Upper lobe of right lung (tissue), 1 donor: ENCODE results near the gene CYFIP1. TPM values are rescaled to one million over a fixed set of nuclear protein-coding genes. Genes with fewer than 3 reads are reported as not detected.

Source experiments
- ATAC-seq: fragments of 200-7000 bp; cut with Tn5 transposase; one replicate; pipeline ENCODE4 v1.9.1; 2020; ENCODE audit warnings: mild to moderate bottlenecking, moderate library complexity
- DNase-seq: peaks from one replicate; pipeline ENCODE4 v3.0.0-alpha.2; 2020
- H3K27ac ChIP-seq: fragments of 200-600 bp; one replicate; pipeline ENCODE4 v1.8.0; 2022
- H3K27me3 ChIP-seq: fragments of 200-600 bp; one replicate; pipeline ENCODE4 v1.8.0; 2022; ENCODE audit warnings: mild to moderate bottlenecking
- H3K36me3 ChIP-seq: fragments of 200-600 bp; one replicate; pipeline ENCODE4 v1.8.0; 2022
- H3K4me1 ChIP-seq: fragments of 200-600 bp; one replicate; pipeline ENCODE4 v1.8.0; 2022
- H3K4me3 ChIP-seq: fragments of 200-600 bp; one replicate; pipeline ENCODE4 v1.8.0; 2022; ENCODE audit warnings: mild to moderate bottlenecking
- H3K9me3 ChIP-seq: fragments of 200-600 bp; one replicate; pipeline ENCODE4 v1.8.0; 2022
- intact Hi-C: fragments of 100-400 bp; cut with DNase I; formaldehyde crosslinking; loops from one replicate; pipeline ENCODE4 v1.11.0; 2022
- total RNA-seq: library from RNA; stranded (reverse); fragmentation: NEBNext Ultra II Directional; extraction: Animal tissue kit (Norgen Biotek cat#: 25700); gene quantifications from one replicate; pipeline ENCODE4 v1.2.1, GENCODE V29; 2021
- TF ChIP-seq, protein P1 (sequence below): fragments of 200-600 bp; IDR thresholded peaks from one replicate; pipeline ENCODE4 v1.8.0; 2022; ENCODE audit warnings: antibody characterized with exemption
- donor health status: DM: no; HTN: yes; CAD: no; lungs with severe emphysema.

CYFIP1 gene
- total RNA-seq, 1 donor from 2014 or later, result 139 TPM

DNA sequence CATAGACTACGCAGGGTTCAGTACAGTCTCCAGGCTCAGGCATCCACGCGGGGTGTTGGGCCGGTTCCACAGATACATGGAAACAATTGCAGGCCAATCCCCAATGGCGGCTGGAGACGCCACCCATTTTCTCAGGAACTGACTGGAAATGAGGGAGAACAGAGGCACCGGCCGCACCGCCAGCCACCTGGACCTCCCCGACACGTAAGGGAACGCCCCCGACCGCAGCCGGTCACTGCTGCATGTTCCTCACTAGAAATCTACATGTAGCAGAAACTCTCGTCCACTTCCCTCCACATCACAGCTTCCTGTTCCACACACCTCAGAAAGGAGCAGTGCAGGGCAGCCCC lies 29.2 kb downstream of the CYFIP1 start:
- Histone ChIP-seq H3K4me3 (no peak overlapping the region), H3K27me3 (no peaks in the 10 kb centered on the region), H3K36me3 (peaks cover 9% of the 10 kb centered on the region), H3K4me1 (peaks cover 63% of the 10 kb centered on the region), H3K27ac (no peak overlapping the region), H3K9me3 (no peaks in the 10 kb centered on the region)
- TF ChIP-seq, protein P1, sequence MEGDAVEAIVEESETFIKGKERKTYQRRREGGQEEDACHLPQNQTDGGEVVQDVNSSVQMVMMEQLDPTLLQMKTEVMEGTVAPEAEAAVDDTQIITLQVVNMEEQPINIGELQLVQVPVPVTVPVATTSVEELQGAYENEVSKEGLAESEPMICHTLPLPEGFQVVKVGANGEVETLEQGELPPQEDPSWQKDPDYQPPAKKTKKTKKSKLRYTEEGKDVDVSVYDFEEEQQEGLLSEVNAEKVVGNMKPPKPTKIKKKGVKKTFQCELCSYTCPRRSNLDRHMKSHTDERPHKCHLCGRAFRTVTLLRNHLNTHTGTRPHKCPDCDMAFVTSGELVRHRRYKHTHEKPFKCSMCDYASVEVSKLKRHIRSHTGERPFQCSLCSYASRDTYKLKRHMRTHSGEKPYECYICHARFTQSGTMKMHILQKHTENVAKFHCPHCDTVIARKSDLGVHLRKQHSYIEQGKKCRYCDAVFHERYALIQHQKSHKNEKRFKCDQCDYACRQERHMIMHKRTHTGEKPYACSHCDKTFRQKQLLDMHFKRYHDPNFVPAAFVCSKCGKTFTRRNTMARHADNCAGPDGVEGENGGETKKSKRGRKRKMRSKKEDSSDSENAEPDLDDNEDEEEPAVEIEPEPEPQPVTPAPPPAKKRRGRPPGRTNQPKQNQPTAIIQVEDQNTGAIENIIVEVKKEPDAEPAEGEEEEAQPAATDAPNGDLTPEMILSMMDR, result no peak
- intact Hi-C loops, result no loop called here
- no peak for DNase-seq
- no peak for ATAC-seq

DNA sequence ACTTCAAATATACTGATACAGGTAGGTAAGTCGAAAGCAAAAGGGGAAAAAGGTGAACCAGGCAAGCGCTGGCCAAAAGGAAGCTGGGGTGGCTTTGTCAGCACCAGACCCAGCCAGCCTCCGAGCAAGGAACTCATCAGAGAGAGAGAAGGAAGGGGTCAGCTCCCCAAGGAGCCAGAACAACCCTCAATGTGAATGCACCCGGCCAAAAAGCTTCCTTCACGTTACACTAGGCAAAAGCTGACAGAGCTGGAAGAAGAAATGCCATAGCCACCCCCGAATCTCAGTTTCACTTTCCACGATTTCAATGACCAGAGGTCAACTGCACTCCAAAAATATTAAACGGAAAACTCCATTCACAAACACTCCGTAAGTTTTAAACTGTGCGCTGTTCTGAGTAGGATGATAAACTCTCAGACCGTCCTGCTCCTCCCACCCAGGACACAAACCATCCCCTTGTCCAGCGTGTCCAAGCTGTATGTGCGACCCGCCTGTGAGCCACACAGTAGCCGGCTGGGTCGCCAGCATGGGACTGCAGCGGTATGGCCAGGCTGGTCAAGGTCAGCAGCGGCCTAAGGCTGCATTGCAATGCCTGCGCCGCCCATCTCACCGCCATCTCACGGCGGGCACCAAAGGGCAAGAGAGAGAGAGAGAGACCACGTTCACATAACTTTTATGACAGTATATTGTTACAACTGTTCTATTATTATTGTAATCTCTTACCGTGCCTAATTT lies 29.7 kb downstream of the CYFIP1 start:
- ATAC-seq (no peak), DNase-seq (no peak)
- Histone ChIP-seq H3K36me3 (peaks cover 13% of the 10 kb centered on the region), H3K4me1 (peaks cover 57% of the 10 kb centered on the region), H3K27me3 (no peaks in the 10 kb centered on the region), H3K9me3 (no peaks in the 10 kb centered on the region), H3K27ac (peak overlapping the region; percentile 32), H3K4me3 (no peak overlapping the region)
- intact Hi-C loops, result no loop called here
- TF ChIP-seq, protein P1, result no peak

DNA sequence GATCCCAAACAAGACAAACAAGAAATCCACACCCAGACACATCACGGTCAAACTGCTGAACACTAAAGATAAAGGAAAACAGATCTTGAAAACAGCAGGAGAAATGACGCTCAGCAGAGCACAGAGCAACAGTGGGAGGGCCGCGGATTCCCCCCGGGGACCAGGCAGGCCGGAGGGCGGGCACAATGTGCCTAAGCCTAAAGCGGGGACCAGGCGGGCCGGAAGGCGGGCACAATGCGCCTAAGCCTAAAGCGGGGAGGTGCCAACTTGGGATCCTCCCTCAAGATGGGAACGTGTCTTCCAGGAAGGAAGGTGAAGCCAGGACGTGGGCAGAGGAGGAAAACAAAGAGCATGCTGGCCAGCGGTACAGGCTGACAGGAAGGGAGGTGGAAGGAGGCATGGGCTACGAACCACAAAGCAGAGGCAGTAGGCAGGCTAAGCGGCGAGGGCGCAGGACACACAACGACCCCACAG lies 31.1 kb downstream of the CYFIP1 start:
- intact Hi-C loops, result no loop called here
- H3K27me3 ChIP-seq, result no peaks in the 10 kb centered on the region
- no peaks in the 10 kb centered on the region for H3K9me3 ChIP-seq
- peaks cover 23% of the 10 kb centered on the region for H3K36me3 ChIP-seq
- TF ChIP-seq, protein P1, result no peak
- H3K27ac ChIP-seq, result peak overlapping the region; percentile 32
- DNase-seq, result no peak
- H3K4me1 ChIP-seq, result peaks cover 47% of the 10 kb centered on the region
- no peak overlapping the region for H3K4me3 ChIP-seq
- peak; percentile 74 for ATAC-seq

DNA sequence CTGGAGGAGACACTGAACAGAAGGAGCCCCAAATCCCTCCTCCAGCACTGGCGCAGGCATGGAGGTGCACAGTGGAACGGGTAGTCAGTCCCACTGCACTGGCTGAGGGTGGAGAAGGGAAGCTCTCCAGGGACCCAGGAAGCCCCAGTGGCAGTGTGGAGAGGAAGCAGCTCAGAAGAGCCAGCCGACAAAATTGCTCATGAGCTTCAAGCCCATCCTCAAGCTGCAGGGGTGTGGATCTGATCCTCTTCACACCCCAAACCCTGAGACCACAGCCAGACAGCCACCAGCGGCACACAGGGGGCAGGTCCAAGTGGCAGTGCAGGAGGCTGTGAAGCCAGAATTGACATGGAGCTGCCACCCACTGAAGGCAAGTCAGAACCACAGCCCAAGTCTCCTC lies 32.1 kb downstream of the CYFIP1 start:
- no peak overlapping the region for H3K4me3 ChIP-seq
- TF ChIP-seq, protein P1, result no peak
- H3K9me3 ChIP-seq, result no peaks in the 10 kb centered on the region
- peaks cover 42% of the 10 kb centered on the region for H3K4me1 ChIP-seq
- peak; percentile 22 for ATAC-seq
- H3K36me3 ChIP-seq, result peaks cover 34% of the 10 kb centered on the region
- H3K27me3 ChIP-seq, result no peaks in the 10 kb centered on the region
- DNase-seq, result no peak
- intact Hi-C loops, result no loop called here
- no peak overlapping the region for H3K27ac ChIP-seq

DNA sequence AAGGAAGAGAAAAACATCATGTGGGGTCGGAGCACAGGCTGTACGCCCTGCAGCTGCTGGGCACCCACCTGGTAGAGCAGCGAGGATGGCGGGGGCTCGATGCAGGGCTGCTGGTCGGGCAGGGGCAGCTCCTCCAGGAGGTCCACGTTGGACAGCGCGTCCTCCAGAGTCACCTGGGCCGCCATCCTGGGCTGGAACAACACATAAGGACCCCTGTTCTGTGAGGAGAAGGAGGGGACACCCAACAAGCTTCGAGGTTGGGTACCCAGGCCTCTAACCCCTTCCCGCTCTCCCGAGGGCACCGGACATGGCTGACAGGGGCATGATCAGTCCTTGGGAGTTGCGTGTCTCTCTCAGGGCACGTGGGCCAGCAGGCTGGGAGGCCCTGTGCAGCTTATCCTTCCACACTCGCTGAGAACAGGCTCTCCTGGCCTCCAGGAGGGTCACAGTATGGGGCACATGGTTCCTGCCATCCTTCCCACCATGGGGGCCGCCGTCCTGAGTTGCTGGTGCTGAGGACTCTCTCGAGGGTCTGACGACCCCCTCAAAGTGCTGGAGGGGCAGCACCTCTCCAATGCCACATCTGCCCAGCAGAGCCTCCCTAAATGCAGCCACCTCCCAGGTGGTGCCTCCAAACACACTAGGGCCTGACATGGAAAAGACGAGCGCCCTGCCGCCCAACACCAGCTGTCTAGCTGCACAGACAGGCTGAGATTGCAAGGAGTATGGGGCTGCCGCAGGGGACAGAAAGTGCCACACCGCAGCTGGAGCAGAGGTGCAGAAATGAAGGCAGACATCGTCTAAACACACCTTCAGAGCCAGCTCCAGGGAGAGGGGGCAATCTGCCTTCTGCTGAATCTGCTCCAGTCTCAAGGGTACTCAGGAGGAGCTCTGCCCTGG lies 32.8 kb downstream of the CYFIP1 start:
- Histone ChIP-seq H3K4me1 (peaks cover 36% of the 10 kb centered on the region), H3K27me3 (no peaks in the 10 kb centered on the region), H3K36me3 (peaks cover 41% of the 10 kb centered on the region), H3K27ac (no peak overlapping the region), H3K9me3 (no peaks in the 10 kb centered on the region), H3K4me3 (no peak overlapping the region)
- TF ChIP-seq, protein P1, result no peak
- intact Hi-C loops, result no loop called here
- ATAC-seq (no peak), DNase-seq (no peak)
